K562 (cell line): ENCODE results near the gene SYK.

Experiments
- TAF1 ChIP-seq: IDR thresholded peaks from 2 replicates; pipeline ENCODE4 v1.6.1; 2011; ENCODE audit warnings: mild to moderate bottlenecking, low read length, moderate library complexity; ENCODE audit not compliant: insufficient read depth, control insufficient read depth, severe bottlenecking; ENCODE audit errors: extremely low read depth
- TF ChIP-seq, protein P1 (sequence below), 3 experiments: IDR thresholded peaks in 2 of 3; conservative IDR thresholded peaks in 1 of 3; 2 replicates each; pipeline ENCODE4 v1.5.1; 2011 to 2012; ENCODE audit warnings: low read length in 3 of 3, mild to moderate bottlenecking in 3 of 3, control low read depth in 2 of 3, improper control_type of control experiment in 1 of 3, inconsistent platforms in 1 of 3, low read depth in 1 of 3, mixed read lengths in 1 of 3, moderate library complexity in 1 of 3; ENCODE audit not compliant: insufficient read depth in 2 of 3

DNA sequence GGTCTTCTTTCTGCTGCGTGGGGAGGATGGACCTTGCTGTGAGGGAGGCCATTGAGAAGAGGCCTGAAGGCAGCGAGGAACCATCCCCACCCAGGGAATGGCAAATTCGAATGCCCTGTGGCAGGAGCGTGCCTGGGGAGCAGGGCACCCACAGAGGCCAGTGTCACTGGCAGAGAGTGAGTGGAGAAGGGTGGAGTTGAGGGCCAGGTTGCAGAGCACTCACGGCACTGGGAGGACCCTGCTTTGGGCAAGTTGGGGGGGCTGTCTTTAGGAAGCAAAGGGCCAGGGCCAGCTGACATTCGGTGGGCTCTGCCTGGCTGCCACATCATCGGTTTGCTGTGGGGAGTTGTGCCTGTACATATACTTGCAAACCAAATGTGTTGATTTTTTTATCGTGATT lies 47.2 kb downstream of the SYK start:
- TF ChIP-seq, protein P1, sequence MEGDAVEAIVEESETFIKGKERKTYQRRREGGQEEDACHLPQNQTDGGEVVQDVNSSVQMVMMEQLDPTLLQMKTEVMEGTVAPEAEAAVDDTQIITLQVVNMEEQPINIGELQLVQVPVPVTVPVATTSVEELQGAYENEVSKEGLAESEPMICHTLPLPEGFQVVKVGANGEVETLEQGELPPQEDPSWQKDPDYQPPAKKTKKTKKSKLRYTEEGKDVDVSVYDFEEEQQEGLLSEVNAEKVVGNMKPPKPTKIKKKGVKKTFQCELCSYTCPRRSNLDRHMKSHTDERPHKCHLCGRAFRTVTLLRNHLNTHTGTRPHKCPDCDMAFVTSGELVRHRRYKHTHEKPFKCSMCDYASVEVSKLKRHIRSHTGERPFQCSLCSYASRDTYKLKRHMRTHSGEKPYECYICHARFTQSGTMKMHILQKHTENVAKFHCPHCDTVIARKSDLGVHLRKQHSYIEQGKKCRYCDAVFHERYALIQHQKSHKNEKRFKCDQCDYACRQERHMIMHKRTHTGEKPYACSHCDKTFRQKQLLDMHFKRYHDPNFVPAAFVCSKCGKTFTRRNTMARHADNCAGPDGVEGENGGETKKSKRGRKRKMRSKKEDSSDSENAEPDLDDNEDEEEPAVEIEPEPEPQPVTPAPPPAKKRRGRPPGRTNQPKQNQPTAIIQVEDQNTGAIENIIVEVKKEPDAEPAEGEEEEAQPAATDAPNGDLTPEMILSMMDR (IDR thresholded peaks at IDR 0.05 in 2 of 3, conservative IDR thresholded peaks at IDR 0.05 in 1 of 3; ENCODE audit: insufficient read depth in 2 of 3, low read depth in 1 of 3, low read length in 3 of 3) = no peak
- TF ChIP-seq TAF1 = no peak
